H1 (cell line): Measurements from ENCODE around the gene TGFBRAP1. TPM values are rescaled to one million over a fixed set of nuclear protein-coding genes. Genes with fewer than 3 reads are reported as not detected.

Experiments used
- CTCF ChIA-PET: fragments of 300-600 bp; sonication (Branson Sonifier 250); formaldehyde crosslinking; loops from one replicate; lab custom pipeline; 2021; ENCODE audit not compliant: partially characterized antibody; lab: Charles Lee
- POLR2A ChIA-PET: fragments of 300-600 bp; sonication (Branson Sonifier 250); formaldehyde crosslinking; loops from one replicate; lab custom pipeline; 2021; ENCODE audit warnings: inconsistent platforms; ENCODE audit not compliant: partially characterized antibody; lab: Charles Lee
- DNase-seq, 2 experiments: peaks; one replicate each; pipeline versions ENCODE4 v3.0.0 to v3.0.0-alpha.2; 2010 to 2022; ENCODE audit warnings: low spot score in 2 of 2, low read depth in 1 of 2, mixed read lengths in 1 of 2
- FAIRE-seq: peaks from 2 replicates; lab custom pipeline; 2011; peaks lifted over from hg19 to GRCh38; lab: Jason Lieb, UNC
- H2AFZ ChIP-seq: 2 replicates; pipeline ENCODE4 v1.8.1; 2012; ENCODE audit warnings: low read length, inconsistent platforms
- H2AK5ac ChIP-seq: 2 replicates; pipeline ENCODE4 v1.6.1; 2013; ENCODE audit warnings: low read depth, low read length
- H2BK120ac ChIP-seq: replicated peaks from 2 replicates; pipeline ENCODE3; 2013; ENCODE audit warnings: low read depth, low read length, inconsistent platforms
- H2BK12ac ChIP-seq: 2 replicates; pipeline ENCODE4 v1.6.1; 2013; ENCODE audit warnings: low read depth, low read length
- H2BK15ac ChIP-seq: 2 replicates; pipeline ENCODE4 v1.6.1; 2013; ENCODE audit warnings: low read length
- H2BK20ac ChIP-seq: 2 replicates; pipeline ENCODE4 v1.6.1; 2013; ENCODE audit warnings: low read length
- H2BK5ac ChIP-seq: 2 replicates; pipeline ENCODE4 v1.6.1; 2013; ENCODE audit warnings: low read depth, low read length
- H3K14ac ChIP-seq: 2 replicates; pipeline ENCODE4 v1.6.1; 2013; ENCODE audit warnings: inconsistent platforms; ENCODE audit not compliant: insufficient read length
- H3K18ac ChIP-seq: 2 replicates; pipeline ENCODE4 v1.6.1; 2013; ENCODE audit warnings: low read length; ENCODE audit errors: extremely low read depth
- H3K23ac ChIP-seq: 2 replicates; pipeline ENCODE4 v1.6.1; 2013; ENCODE audit warnings: inconsistent platforms; ENCODE audit not compliant: insufficient read length
- H3K23me2 ChIP-seq: 2 replicates; pipeline ENCODE4 v1.6.1; 2013; ENCODE audit warnings: low read depth, low read length
- H3K27ac ChIP-seq: 2 replicates; pipeline ENCODE4 v1.6.1; 2011; ENCODE audit warnings: low read depth, low read length, inconsistent platforms
- H3K27me3 ChIP-seq, 4 experiments: replicated peaks in 1 of 4; 1 replicate in 1 of 4; 2 replicates in 3 of 4; pipeline versions ENCODE4 v1.6.1 to v1.8.1; 2011 to 2013; ENCODE audit warnings: low read length in 3 of 4, mild to moderate bottlenecking in 3 of 4, inconsistent platforms in 2 of 4, mixed read lengths in 2 of 4, moderate library complexity in 1 of 4; ENCODE audit not compliant: control insufficient read depth in 3 of 4, insufficient read depth in 3 of 4; ENCODE audit errors: extremely low read depth in 1 of 4
- H3K36me3 ChIP-seq, 4 experiments: 2 replicates each; pipeline versions ENCODE4 v1.6.1 to v1.8.1; 2011 to 2013; ENCODE audit warnings: mild to moderate bottlenecking in 4 of 4, low read length in 3 of 4, moderate library complexity in 2 of 4, control low read depth in 1 of 4, inconsistent platforms in 1 of 4; ENCODE audit not compliant: insufficient read depth in 4 of 4, control insufficient read depth in 2 of 4
- H3K4ac ChIP-seq: replicated peaks from 2 replicates; pipeline ENCODE3; 2013; ENCODE audit warnings: low read length, low read depth, mixed read lengths, inconsistent platforms; ENCODE audit not compliant: insufficient read length
- H3K4me1 ChIP-seq, 4 experiments: replicated peaks in 1 of 4; 1 replicate in 1 of 4; 2 replicates in 3 of 4; pipeline versions ENCODE4 v1.6.1 to v1.8.1; 2011 to 2013; ENCODE audit warnings: low read length in 3 of 4, inconsistent platforms in 2 of 4, mixed read lengths in 1 of 4; ENCODE audit not compliant: insufficient read depth in 4 of 4, control insufficient read depth in 3 of 4
- H3K4me2 ChIP-seq, 2 experiments: 2 replicates each; pipeline versions ENCODE4 v1.6.1 to v1.8.1; 2011 to 2013; ENCODE audit warnings: low read depth in 2 of 2, low read length in 2 of 2, control low read depth in 1 of 2, inconsistent platforms in 1 of 2, mild to moderate bottlenecking in 1 of 2; ENCODE audit not compliant: insufficient read depth in 1 of 2
- H3K4me3 ChIP-seq, 4 experiments: fragments of 200-600, 300-600 bp in 1 of 4; sonication (generic), shearing (Covaris generic), sonication (Bioruptor Twin) in 1 of 4; 2 replicates each; pipeline versions ENCODE4 v1.5.1 to v1.8.1; 2011 to 2016; ENCODE audit warnings: low read length in 4 of 4, low read depth in 3 of 4, control low read depth in 2 of 4, inconsistent platforms in 2 of 4, mild to moderate bottlenecking in 2 of 4, mixed read lengths in 1 of 4, moderate library complexity in 1 of 4; ENCODE audit not compliant: insufficient read depth in 2 of 4; ENCODE audit errors: extremely low read depth in 1 of 4
- H3K56ac ChIP-seq: replicated peaks from 2 replicates; pipeline ENCODE3; 2013; ENCODE audit warnings: low read depth, mild to moderate bottlenecking, mixed read lengths, low read length, inconsistent platforms; ENCODE audit not compliant: insufficient read length
- H3K79me1 ChIP-seq: 2 replicates; pipeline ENCODE4 v1.6.1; 2013; ENCODE audit warnings: low read depth, low read length, control low read depth
- H3K79me2 ChIP-seq, 2 experiments: 2 replicates each; pipeline versions ENCODE4 v1.6.1 to v1.8.1; 2012 to 2013; ENCODE audit warnings: low read length in 2 of 2, mild to moderate bottlenecking in 2 of 2, inconsistent platforms in 1 of 2; ENCODE audit not compliant: insufficient read depth in 2 of 2, control insufficient read depth in 1 of 2
- H3K9ac ChIP-seq, 4 experiments: replicated peaks in 1 of 4; 1 replicate in 1 of 4; 2 replicates in 3 of 4; pipeline versions ENCODE4 v1.6.1 to v1.8.1; 2011 to 2013; ENCODE audit warnings: low read depth in 3 of 4, low read length in 3 of 4, control low read depth in 2 of 4, mild to moderate bottlenecking in 2 of 4, moderate library complexity in 2 of 4, inconsistent platforms in 1 of 4; ENCODE audit errors: extremely low read depth in 1 of 4
- H3K9me3 ChIP-seq, 2 experiments: 2 replicates each; pipeline versions ENCODE4 v1.6.1 to v1.8.1; 2012 to 2013; ENCODE audit warnings: mild to moderate bottlenecking in 2 of 2, moderate library complexity in 2 of 2, control low read depth in 1 of 2, inconsistent platforms in 1 of 2, low read depth in 1 of 2, low read length in 1 of 2, mixed read lengths in 1 of 2; ENCODE audit not compliant: insufficient read depth in 2 of 2
- H4K20me1 ChIP-seq, 2 experiments: replicated peaks in 1 of 2; 2 replicates each; pipeline versions ENCODE3 to v1.8.1; 2011 to 2013; ENCODE audit warnings: inconsistent platforms in 2 of 2, low read length in 2 of 2, mild to moderate bottlenecking in 1 of 2; ENCODE audit not compliant: insufficient read depth in 2 of 2, control insufficient read depth in 1 of 2
- H4K5ac ChIP-seq: 2 replicates; pipeline ENCODE4 v1.6.1; 2013; ENCODE audit warnings: low read length, low read depth, mixed read lengths, inconsistent platforms; ENCODE audit not compliant: insufficient read length
- H4K8ac ChIP-seq: 2 replicates; pipeline ENCODE4 v1.8.0; 2013; ENCODE audit warnings: mild to moderate bottlenecking, moderate library complexity, low read length, inconsistent platforms; ENCODE audit not compliant: insufficient read depth; ENCODE audit errors: extremely low read depth
- H4K91ac ChIP-seq: replicated peaks from 2 replicates; pipeline ENCODE3; 2013; ENCODE audit warnings: low read length, mixed read lengths, inconsistent platforms; ENCODE audit not compliant: insufficient read length
- BACH1 ChIP-seq: IDR thresholded peaks from 2 replicates; pipeline ENCODE4 v1.6.1; 2012; ENCODE audit warnings: low read length, improper control_type of control experiment
- TEAD4 ChIP-seq: IDR thresholded peaks from 2 replicates; pipeline ENCODE4 v1.6.1; 2012; ENCODE audit warnings: low read depth, low read length, inconsistent platforms, mixed read lengths
- WGBS, 2 experiments: shearing (Covaris generic) in 1 of 2; methylation state at CpG; one replicate each; pipeline versions ENCODE4 v1.1.6 to v1.1.7; 2013 to 2015; ENCODE audit warnings: low lambda C conversion rate in 2 of 2, mixed read lengths in 2 of 2, inconsistent platforms in 1 of 2, low coverage in 1 of 2, missing lambda C conversion rate in 1 of 2; ENCODE audit not compliant: insufficient replicate concordance in 2 of 2, insufficient coverage in 1 of 2, insufficient read length in 1 of 2; ENCODE audit errors: extremely low coverage in 1 of 2, missing lambda C conversion rate in 1 of 2; 5-methylcytosine and 5-hydroxymethylcytosine counted together
- polyA plus RNA-seq, 7 experiments: library from polyadenylated mRNA; depleted of rRNA in 3 of 7; stranded (reverse) in 5 of 7; unstranded in 2 of 7; fragments of >200 nt in 5 of 7; fragments of 200-250 nt in 2 of 7; gene quantifications; 1 replicate in 5 of 7; 2 replicates in 1 of 7; 4 replicates in 1 of 7; pipeline versions ENCODE4 v1.2.1 to v1.2.3, GENCODE V29; 2011 to 2013; ENCODE audit warnings: missing spikeins in 2 of 7, mixed read lengths in 2 of 7
- total RNA-seq: library from RNA; stranded (reverse); fragmentation: NEBNext Ultra II Directional; extraction: Animal tissue kit (Norgen Biotek cat#: 25700); gene quantifications from 2 replicates; pipeline ENCODE4 v1.2.1, GENCODE V29; 2021

Gene TGFBRAP1
- total and polyA plus RNA-seq, 2 of the 8 experiments (the other 6 are each of a cell fraction or from before 2014, with no cell fraction given): 11.2 to 20.2 TPM

DNA sequence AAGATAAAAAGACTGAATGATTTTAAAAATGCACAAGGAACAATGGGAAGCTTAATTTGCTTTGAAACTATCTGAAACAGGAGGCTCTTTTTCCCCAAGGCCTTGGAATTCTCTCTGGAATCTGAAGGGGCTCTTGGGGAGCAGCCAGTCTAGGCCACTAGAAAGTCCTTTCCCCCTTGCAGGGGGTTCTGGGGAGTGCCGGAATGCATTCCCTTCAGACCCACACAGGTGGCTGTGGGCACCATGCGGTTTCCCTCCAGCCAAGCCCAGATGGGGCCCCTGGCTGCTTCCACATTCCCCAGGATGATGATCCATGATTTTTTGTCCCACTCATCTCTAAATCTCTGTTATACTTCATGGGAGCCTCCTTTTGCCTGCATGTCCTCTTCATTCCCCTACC, 77.3 kb downstream of the TGFBRAP1 start:
- no peak overlapping the region for H2BK15ac ChIP-seq
- DNase-seq: no peak
- no peaks in the 10 kb centered on the region for H3K79me2 ChIP-seq
- H2BK20ac ChIP-seq: no peak overlapping the region
- H3K4me1 ChIP-seq: peaks cover 0 to 4% (median 0%) of the 10 kb centered on the region in 4 experiments; a peak in 1 of 7 replicates
- no peaks in the 10 kb centered on the region for H3K36me3 ChIP-seq
- no peak overlapping the region for H2AK5ac ChIP-seq
- peak overlapping the region; percentile 12 for H3K56ac ChIP-seq
- H3K27ac ChIP-seq: no peak overlapping the region
- H2BK120ac ChIP-seq: no peak overlapping the region
- H3K4ac ChIP-seq: no peak overlapping the region
- no peak overlapping the region for H4K5ac ChIP-seq
- no peaks in the 10 kb centered on the region for H3K79me1 ChIP-seq
- TF ChIP-seq TEAD4 (0 out of 2 replicates have a peak, but pooled peaks have one; percentile 15), BACH1 (no peak)
- no peak overlapping the region for H3K4me2 ChIP-seq
- no peak overlapping the region for H2BK5ac ChIP-seq
- H4K20me1 ChIP-seq: no peaks in the 10 kb centered on the region
- H2AFZ ChIP-seq: no peak overlapping the region
- no peaks in the 10 kb centered on the region for H3K23me2 ChIP-seq
- no peaks in the 10 kb centered on the region for H3K27me3 ChIP-seq
- H2BK12ac ChIP-seq: no peak overlapping the region
- no peak overlapping the region for H3K4me3 ChIP-seq
- FAIRE-seq: no peak
- POLR2A ChIA-PET: no interaction called here
- H3K9ac ChIP-seq: no peak overlapping the region
- WGBS, 2 experiments: 79% methylated on average over 2 of the region's 2 CpGs; no CpG with 5 or more reads in 1 of the 2 experiments
- no peak overlapping the region for H3K23ac ChIP-seq
- H4K8ac ChIP-seq: no peak overlapping the region
- CTCF ChIA-PET: interaction anchor here (5.5 kb wide), 1 partner anchor 10 kb away, joined by 53 read pairs; the partner anchor contains the start of gene GPR45
- no peak overlapping the region for H3K18ac ChIP-seq
- no peak overlapping the region for H3K14ac ChIP-seq
- H4K91ac ChIP-seq: no peak overlapping the region
- H3K9me3 ChIP-seq: peaks cover 0 to 5% of the 10 kb centered on the region in 2 experiments; a peak in 1 of 4 replicates
